ENCODE measurements around the gene CSNK2A3.

CSNK2A3 gene

DNA sequence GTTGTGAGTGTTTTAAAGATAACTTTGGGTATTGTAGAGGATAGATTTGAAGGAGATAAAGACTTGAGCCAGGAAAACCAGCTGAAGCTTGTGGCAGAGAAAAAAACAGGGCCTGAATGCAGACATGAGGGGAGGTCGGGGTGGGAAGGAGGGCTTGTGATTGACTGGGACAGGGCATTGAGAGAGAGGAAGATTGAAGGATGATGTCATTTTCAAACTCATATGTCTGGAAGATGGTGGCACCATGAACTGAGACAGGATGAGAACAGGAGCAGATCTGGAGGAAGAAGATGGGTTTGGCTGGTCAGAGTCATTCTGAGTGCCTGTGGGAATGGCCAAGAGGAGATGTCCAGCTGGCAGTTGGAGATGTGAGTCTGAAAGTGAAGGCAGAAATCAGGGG is 14.7 kb downstream of the CSNK2A3 start:
- no peak for DNase-seq (ENCODE audit: low read depth in 2 of 2, low spot score in 1 of 2)

DNA sequence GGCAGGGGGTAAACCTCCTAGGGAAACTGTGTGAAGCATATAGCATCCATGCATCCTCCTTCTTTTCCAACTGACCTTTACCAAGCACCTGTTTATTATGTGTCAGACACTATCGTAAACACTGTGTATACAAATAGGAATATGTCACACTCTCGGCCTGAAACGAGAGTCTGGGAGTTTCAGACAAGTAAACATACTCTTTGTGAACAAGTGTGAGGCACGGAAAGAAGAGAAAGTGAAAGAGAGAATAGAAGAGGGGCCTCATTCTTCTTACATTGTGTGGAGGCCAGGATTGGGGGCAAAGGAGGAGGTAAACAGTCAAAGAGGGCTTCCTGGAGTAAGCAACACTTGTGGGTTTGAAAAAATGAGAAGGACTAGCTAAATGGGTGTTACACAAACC is 16.4 kb downstream of the CSNK2A3 start:
- DNase-seq (ENCODE audit: low read depth in 2 of 2, low spot score in 1 of 2) = no peak

DNA sequence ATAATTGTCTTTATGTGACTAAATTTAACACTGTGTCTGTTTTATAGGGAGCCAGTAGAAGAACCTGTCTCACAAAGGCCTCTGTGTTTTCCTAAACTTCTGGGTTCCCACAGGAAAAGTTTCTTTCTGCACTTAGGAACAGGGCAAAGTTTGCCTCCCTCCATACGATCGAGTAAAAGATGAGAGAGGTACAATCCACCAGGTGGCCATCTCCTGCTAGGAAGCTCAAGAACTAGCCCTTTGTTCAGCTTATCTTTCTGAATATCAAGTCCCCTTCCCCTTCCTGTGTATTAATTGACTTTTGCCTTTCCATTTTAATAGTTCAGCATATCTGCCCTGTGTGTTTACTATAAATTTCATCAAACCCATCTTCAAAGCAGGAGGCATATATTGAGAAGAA is 18.0 kb downstream of the CSNK2A3 start:
- DNase-seq (ENCODE audit: low read depth in 2 of 2, low spot score in 1 of 2) = no peak

DNA sequence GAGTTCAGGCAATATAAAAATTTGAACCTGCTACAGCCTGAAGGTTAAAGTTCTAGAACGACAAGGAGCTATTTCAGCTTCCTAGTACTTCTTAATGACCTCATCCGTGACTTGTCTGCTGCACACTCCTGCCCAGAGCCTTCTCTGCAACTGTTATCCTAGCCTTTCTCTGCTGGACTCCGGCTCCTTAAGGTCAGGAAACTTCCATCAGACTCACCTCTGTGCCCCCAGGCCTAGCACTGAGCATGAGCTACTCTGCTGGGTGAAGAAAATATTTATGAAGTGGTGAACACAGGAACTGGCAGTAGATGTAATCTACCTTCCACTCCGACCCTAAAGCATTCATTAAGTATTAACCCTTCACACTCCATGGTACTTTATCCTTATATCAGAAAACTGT is 18.4 kb downstream of the CSNK2A3 start:
- DNase-seq (ENCODE audit: low read depth in 2 of 2, low spot score in 1 of 2) = no peak

DNA sequence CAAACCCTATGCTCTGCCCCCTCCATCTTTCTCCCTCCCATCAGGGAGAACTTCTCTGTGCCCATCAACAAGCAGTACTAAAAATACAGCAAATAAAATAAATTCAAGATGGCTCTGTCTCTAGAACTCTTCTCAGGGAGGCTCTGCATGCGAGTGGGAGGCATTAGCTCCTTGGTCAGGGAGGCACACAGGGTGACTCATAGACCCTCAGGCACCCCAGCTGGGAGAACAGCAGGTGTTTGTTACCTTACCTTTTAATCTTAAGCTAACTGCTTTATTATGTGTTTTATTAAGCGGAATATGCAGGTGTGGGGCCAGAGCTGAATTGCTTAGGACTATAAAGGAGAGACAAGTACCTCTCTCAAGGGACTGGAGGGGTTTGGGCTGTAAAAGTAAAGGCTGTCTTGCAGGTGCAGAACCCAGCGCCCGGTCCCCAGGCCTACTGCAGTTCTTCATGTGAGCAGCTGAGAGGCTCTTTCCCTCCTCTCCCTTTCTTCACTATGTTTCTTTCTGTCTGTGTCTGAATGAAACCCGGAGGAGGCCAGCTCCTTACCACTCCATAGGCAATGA is 20.8 kb downstream of the CSNK2A3 start:
- no peak for DNase-seq (ENCODE audit: low read depth in 2 of 2, low spot score in 1 of 2)

DNA sequence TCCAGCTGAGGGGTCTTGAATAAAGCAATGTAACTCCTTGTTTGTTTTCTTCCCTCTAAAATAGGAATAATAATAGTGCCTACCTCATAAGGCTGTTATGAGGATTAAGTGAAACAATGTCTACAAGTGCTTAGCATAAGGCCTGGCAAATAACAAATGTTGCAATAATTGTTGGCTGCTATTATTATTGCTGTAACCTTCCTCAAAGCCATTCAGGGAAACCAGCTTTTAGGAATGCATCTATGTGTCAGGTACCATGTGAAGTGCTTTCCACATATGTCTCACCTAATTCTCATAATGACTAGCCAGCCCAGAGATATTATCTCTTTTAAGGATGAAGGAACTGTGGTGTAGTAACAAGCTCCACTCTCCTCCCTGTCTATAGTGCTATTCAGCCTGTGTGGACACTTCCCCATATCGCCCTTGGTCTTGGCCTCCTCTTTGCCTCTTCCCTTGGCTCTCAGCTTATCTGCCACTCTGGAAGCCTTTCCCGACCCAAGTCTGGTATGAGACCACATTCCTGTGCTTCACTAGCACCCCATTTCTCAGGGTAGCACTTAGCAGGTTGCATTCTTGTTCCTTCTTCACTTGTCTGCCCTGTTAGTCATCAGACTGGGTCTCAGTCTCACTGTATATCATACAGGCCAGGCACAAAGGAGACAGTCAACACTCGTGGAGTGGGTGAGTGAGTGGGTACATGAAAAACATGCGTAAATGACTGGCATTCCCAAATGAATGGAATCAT is 23.8 kb downstream of the CSNK2A3 start:
- DNase-seq (ENCODE audit: low read depth in 2 of 2, low spot score in 1 of 2) = no peak

DNA sequence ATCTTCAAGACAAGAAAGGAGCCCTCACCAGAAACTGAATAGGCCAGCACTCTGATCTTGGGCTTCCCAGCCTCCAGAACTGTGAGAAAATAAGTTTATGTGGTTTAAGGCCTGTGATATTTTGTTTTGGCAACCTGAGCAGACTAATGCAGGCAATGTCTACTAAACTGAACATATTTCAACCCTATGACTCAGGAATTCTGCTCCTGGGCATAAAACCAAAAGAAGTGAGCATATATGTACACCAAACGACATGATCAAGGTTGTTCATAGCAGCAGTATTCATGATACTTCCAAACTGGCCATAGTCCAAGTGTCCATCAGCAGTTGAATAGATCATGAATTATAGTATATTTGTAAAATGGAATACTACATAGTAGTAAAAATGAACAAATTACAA is 29.0 kb downstream of the CSNK2A3 start:
- no peak for DNase-seq (ENCODE audit: low read depth in 2 of 2, low spot score in 1 of 2)

DNA sequence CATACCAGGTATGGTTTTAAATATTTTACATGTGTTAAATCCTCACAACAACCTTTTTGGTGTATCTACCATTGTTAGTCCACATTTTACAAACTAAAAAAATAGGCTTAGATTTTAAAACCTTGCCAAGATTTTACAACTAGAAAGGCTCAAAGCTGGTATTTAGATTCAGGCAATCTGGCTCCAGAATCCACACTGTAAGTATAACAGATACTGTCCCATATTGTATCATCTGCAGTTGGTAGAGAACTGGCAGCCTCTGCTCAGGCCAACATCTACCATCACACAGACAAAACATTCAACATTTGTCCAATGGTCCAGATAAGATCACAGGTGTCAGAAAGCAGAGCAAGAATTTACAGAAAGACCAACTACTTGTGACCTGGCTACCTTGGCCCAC is 30.9 kb downstream of the CSNK2A3 start:
- no peak for DNase-seq (ENCODE audit: low read depth in 2 of 2, low spot score in 1 of 2)

DNA sequence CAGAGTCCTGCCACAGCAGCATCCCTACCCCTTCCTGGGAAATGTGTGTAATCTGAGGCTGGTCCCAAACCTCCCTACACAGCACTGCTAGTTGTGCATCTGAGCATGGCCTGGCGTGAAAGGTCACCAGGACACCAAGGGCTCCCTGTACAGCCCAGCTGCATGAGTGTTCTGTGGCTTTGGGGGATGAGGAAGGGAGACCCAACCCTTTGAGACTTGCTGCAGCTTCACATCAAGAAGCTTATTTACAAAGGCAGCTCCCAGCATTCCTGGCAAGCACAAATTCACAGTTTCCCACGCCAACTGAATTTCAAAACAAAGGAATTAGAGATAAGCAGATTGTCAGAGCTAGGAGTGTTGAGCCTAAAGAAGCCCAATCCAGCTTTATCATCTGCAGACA is 32.2 kb downstream of the CSNK2A3 start:
- DNase-seq (ENCODE audit: low read depth in 2 of 2, low spot score in 1 of 2) = no peak

DNA sequence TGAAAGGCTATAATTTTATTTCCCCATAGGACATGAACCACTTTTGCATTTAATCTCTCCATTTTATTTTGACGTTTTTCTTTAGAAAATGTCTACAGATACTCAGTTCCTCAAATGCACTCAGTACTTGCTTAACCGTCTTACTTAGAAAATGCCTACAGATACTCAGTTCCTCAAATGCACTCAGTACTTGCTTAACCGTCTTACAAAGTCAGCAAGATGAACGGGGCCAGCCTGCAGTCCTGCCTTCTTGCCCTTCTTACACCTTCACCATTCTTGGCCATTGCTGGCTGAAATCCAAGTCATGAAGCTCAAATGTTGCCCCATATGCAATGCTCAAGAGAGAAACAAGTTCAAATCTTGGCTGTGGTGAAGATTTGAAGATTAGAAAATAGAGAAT is 34.1 kb downstream of the CSNK2A3 start:
- DNase-seq (ENCODE audit: low read depth in 2 of 2, low spot score in 1 of 2) = no peak

DNA sequence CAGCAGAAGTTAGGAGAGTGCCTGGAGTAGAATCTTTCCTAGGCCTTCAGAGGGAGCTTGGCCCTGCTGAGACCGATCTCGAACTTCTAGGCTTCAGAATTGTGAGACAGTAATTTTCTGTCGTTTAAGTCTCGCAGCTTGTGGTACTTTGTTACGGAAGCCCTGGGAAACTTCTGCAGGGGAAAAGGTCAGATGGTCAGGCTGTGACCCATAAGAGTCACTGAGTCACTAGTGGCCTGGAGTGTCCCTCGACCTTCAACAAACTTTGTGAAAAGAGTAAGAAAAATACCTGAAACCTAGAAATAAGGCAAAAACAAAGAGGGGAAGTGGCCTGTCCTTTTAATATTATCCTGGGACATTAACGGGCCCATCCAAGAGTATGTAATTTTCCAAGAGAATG is 34.6 kb downstream of the CSNK2A3 start:
- no peak for DNase-seq (ENCODE audit: low read depth in 2 of 2, low spot score in 1 of 2)

DNA sequence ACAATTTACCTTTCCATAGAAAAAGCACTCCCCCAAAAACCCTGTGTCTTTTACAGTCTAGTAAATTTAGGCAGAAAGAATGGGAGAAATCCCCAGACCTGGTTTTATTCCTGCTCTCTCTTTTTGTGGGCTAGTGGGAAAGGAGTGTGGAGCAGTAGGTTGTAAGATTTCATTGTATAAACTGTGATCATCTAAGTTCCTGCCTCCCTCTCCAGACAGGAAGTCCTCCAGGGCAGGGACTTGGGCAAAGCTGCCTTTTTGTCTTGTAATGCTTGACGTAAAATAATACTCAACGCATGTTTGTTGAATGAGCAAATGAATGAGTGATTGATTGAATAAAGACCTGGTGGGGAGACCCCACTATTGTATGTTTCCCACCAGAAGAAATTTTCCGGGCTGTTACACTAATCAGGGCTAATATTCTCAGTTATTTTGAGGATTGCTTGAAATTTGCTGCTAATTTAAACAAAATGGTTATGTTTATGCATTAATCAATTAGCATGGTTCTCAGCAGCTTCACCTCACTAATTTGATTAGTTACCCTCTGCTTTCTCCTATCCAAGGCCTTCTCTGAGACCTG is 36.3 kb downstream of the CSNK2A3 start:
- DNase-seq (ENCODE audit: low read depth in 2 of 2, low spot score in 1 of 2) = no peak

DNA sequence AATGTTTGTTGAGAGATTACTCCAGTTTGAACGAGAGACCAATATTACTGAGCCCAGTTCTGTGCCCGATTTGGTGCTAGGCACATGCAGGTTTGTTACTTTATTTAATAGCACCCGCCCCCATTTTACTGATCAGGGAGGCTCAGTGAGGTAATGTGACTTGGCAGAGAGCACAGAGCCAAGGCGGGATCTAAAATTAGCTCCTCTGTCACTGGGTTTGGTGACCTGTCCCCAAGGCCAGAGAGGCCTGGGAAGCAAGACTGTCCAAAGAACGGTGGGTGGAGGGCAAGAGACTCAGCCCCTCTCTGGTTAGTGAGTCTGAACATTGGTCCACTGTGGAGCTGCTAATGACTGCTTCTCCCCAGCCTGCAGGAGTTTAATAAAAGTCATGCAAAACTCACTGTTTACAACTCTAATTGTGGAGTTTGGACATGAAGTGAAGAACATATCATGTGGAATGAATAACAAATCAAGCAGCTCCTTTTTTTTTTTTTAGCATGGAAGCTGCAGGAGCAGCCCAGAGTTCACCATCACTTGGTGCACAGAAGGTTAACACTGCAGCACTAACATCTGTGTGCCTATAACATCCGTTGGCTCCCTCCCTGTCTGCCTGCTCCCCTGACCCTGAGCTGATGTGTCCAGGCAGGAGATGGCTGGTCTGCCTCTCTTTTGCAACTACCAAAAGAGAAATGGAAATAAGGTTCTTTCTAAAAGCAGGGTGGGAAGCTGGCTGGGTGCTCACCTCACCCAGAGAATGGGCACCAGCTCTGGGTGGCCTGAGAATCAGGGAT is 39.0 kb downstream of the CSNK2A3 start:
- no peak for DNase-seq (ENCODE audit: low read depth in 2 of 2, low spot score in 1 of 2)

DNA sequence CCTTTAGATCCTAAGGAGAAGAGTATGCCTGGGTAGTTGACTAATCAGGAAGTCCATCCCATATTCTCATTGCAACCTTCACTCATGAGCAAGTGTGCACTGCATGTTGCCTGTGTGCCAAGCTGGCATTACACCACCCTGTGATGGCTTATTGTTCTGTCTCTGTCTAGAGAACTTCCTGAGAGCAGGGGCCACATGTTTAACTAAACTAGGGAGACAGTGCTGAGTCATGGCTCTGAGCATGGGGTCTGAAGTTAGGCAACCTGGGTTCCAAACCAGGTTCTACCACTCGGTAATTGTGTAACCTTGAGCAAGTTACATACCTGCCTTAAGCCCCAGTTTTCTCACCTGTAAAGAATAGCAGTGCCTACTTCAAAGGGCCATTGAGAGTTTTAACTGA is 39.6 kb downstream of the CSNK2A3 start:
- DNase-seq (ENCODE audit: low read depth in 2 of 2, low spot score in 1 of 2) = no peak

DNA sequence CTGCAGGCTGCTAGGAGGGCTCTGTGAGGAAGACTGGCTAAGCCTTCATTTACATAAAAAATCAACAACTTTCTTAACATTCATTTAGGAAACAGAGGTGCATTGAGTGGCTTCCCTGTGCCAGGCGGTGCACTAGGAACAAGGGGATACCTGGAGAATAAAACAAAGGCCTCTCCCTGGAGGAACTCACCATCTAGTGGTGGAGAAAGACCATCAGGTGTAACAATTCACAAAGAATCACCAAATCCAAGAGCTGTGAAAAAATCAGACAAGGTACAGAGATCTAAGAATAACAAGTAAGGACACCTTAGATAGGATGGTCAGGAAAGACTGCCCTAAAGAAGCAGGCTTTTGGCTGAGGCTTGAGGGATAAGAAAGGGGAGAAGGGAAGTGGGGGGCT is 40.3 kb downstream of the CSNK2A3 start:
- no peak for DNase-seq (ENCODE audit: low read depth in 2 of 2, low spot score in 1 of 2)

DNA sequence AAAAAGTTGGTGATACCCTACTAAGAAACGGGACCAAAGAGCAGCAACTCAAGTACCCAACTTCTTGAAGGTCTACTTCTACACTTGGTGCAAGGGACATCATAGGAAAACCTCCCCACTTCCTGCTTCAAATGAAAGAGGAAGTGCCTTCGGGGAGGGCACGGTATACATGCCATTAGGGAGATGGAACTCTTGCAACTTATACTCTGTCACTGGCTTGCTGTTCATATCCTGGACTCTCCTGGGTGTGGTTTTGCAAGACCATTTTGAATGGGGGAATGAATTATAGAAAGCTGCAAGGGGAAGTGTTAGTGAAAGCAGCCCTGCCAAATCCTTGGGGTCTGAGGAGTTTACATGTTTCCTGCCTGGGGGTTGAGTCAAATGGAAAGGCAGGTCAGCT is 41.9 kb downstream of the CSNK2A3 start:
- DNase-seq (ENCODE audit: low read depth in 2 of 2, low spot score in 1 of 2) = no peak

DNA sequence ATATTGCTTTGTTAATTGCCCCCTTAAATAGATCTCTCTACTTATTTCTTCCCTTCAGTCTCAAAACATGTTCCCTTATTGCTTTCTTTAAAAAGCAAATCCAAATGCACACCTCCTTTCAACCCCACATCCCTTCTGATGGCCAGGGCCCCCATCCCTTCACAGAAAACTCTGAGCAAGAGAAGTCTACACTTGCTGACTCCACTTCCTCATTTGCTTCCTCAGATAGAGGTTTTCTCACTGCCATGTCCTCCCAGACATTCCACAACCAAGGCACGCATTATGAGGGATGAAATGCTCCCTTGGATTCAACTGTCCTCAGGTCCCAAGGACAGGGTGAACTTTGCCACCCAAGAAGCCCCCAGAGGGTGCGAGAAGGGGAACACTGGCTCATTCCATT is 43.1 kb downstream of the CSNK2A3 start:
- DNase-seq (ENCODE audit: low read depth in 2 of 2, low spot score in 1 of 2) = no peak

DNA sequence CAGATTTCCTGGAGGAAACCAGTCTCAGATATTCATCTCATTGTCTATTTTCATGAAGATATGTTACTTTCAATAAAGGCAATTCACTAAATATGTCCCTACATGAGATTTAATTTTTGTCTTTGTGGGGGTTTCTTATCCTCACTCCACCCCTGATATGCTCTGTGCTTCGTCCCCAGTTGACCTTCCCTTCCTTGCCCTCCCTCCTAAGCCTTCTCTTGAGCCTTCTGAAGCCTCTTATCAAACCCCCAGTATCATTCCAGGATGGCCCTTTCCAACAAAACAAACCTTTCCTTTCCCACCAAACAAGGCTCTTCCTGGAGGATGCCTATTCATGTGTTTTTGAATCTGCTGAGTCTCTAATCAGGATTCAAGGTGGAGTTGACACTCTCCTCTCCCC is 44.8 kb downstream of the CSNK2A3 start:
- no peak for DNase-seq (ENCODE audit: low read depth in 2 of 2, low spot score in 1 of 2)

DNA sequence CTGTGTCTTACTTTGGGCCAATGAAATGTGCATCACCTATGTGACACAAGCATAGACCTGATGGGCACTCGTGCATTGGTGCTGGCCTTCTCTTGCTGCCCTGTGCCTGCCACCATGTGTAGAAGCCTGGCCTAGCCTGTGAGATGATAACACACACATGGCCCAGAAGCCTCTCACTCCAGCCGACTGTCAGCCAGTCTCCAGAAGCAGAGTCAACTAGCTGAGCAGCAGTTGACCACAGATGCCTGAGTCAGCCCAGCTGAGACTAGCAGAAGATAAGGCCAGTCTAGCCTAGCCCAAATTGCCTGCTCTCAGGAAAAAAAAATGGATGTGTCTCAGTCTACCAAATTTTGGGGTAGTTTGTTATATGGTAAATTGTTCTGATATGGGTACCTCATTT is 46.2 kb downstream of the CSNK2A3 start:
- DNase-seq (ENCODE audit: low read depth in 2 of 2, low spot score in 1 of 2) = no peak

DNA sequence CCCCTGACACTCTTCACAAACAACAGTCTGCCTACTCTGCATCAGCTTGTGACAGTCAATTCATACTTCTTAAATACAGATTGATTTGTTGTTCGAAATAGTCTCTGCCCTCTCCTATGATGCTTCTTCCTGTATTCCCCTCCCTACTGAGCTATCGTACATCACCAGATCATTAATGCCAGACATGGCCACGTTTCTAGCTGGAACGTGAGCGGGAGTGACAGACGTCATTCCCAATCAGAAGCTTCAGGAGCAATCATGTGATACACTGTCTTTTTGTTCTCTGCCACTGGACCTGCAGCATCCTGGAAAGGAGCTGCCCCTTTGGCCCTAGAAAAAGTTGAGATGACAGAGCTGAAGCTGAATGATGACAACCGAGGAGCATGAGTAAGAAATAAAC is 48.5 kb downstream of the CSNK2A3 start:
- DNase-seq (ENCODE audit: low read depth in 2 of 2, low spot score in 1 of 2) = no peak

DNA sequence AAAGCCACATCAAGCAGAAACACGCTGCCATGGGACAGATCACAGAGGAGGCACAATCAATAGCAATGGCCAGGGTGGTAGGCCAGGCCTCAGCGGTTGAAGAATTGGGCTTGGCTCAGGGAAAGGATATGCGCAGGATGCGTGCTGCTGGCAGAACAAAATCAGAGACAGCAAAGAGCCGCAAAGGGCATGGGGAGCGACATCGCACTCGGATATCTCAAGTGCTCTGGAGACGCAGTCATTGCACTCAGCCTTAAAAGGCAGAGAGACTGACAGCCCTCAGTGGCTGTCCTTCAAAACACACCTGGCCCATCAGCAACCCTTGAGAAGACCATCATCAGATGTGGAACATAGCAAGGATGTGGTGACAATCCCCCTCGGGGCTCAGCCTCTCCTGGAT is 50.5 kb downstream of the CSNK2A3 start:
- DNase-seq (ENCODE audit: low read depth in 2 of 2, low spot score in 1 of 2) = no peak
